ENCODE data around the gene RALGAPA2. TPM values are rescaled to one million over a fixed set of nuclear protein-coding genes. Genes with fewer than 3 reads are reported as not detected.

Gene RALGAPA2
- total and polyA plus RNA-seq, 2 of the 13 experiments (the other 11 are each of a cell fraction or from before 2014, with no cell fraction given), result 13.8 to 17.7 TPM

- no peak for TF ChIP-seq E2F1 (CRISPR knock-in tag; IDR thresholded peaks at IDR 0.05)
- TF ChIP-seq KDM6A (CRISPR knock-in tag; IDR thresholded peaks at IDR 0.05; ENCODE audit: low read depth), result no peak
- no peak for TF ChIP-seq ATAD3A (CRISPR knock-in tag; IDR thresholded peaks at IDR 0.05)
Observed at GRCh38 chr20:20395903-20396568, 316.4 kb downstream of the RALGAPA2 start (continued).

GRCh38 chr20:20395087-20395486 is 317.4 kb downstream of the RALGAPA2 start:
- DNase-seq (ENCODE audit: low spot score) (no peak), FAIRE-seq (no peak), ATAC-seq (no peak)
- Histone ChIP-seq H3K4me3 (replicated peaks in 1 of 3; ENCODE audit: insufficient read depth in 1 of 3, low read depth in 2 of 3, low read length in 3 of 3) (no peak overlapping the region), H3K36me3 (replicated peaks in 1 of 2; ENCODE audit: control insufficient read depth in 1 of 2, insufficient read depth in 2 of 2, low read length in 2 of 2) (peaks cover 2% of the 10 kb centered on the region in 2 experiments; a peak in 1 of 5 replicates), H3K9ac (ENCODE audit: insufficient read depth, low read depth, low read length) (no peak overlapping the region), H3K27ac (ENCODE audit: extremely low read length, insufficient read depth, low read length) (no peak overlapping the region), H3K79me2 (ENCODE audit: insufficient read depth, low read length) (no peaks in the 10 kb centered on the region), H3K4me2 (ENCODE audit: low read depth, low read length) (no peak overlapping the region), H3K4me1 (ENCODE audit: insufficient read depth, low read length) (peaks cover 9% of the 10 kb centered on the region), H4K20me1 (ENCODE audit: insufficient read depth, low read length) (no peaks in the 10 kb centered on the region), H3K9me3 (ENCODE audit: low read length) (no peaks in the 10 kb centered on the region), H3K27me3 (ENCODE audit: control insufficient read depth in 1 of 2, insufficient read depth in 2 of 2, low read length in 2 of 2) (no peaks in the 10 kb centered on the region), H2AFZ (ENCODE audit: low read length) (no peak overlapping the region)
- 91% methylated on average over 10 of the region's 12 CpGs for WGBS (ENCODE audit: low lambda C conversion rate)
- no peak for TF ChIP-seq ZNF816 (CRISPR knock-in tag; IDR thresholded peaks at IDR 0.05; ENCODE audit: borderline replicate concordance)
- no peak for TF ChIP-seq ZBTB25 (CRISPR knock-in tag; IDR thresholded peaks at IDR 0.05)
- TF ChIP-seq HNF1A (IDR thresholded peaks at IDR 0.05; ENCODE audit: low read depth), result no peak
- no peak for TF ChIP-seq HNF1A (CRISPR knock-in tag; IDR thresholded peaks at IDR 0.05; ENCODE audit: borderline replicate concordance)
- TF ChIP-seq ATF5 (CRISPR knock-in tag; IDR thresholded peaks at IDR 0.05; ENCODE audit: low read depth), result no peak
- in situ Hi-C loops (cut with HindIII; ENCODE audit: extremely low pct_ligation_motif_present, low pct_unique_long_range_greater_than_20kb) (no loop called here), intact Hi-C loops (cut with micrococcal nuclease; ENCODE audit: unreplicated experiment) (no loop called here)
- BruUV-seq (replicated peaks), result no TSS peak
- POLR2A ChIA-PET, result no interaction called here
- CTCF ChIA-PET (ENCODE audit: low intra/inter-chr PET ratio, low total read pairs), result no interaction called here

Measured in HepG2 (cell line).